ENCODE measurements around the gene TBX15.

TBX15 gene

GRCh38 chr1:118841521-118841920, 146.6 kb downstream of the TBX15 start:
- H3K9me3 ChIP-seq (ENCODE audit: control insufficient read depth in 2 of 2, low read length in 2 of 2): no peaks in the 10 kb centered on the region
- no peak overlapping the region for H3K27ac ChIP-seq (ENCODE audit: low read length)
- H3K4me1 ChIP-seq (ENCODE audit: control insufficient read depth, insufficient read depth, low read length): no peaks in the 10 kb centered on the region
- no peaks in the 10 kb centered on the region for H3K36me3 ChIP-seq (ENCODE audit: control insufficient read depth in 2 of 2, insufficient read depth in 2 of 2, low read length in 2 of 2)
- H3K9ac ChIP-seq (ENCODE audit: low read length in 2 of 2): no peak overlapping the region
- no peaks in the 10 kb centered on the region for H3K27me3 ChIP-seq (ENCODE audit: control insufficient read depth in 1 of 2, insufficient read depth in 2 of 2, low read length in 2 of 2)
- no peak overlapping the region for H3K4me3 ChIP-seq (ENCODE audit: low read length in 2 of 2)
